HL-60 (cell line): ENCODE measurements around the gene TNRC6C.

Experiments used
- DNase-seq, 2 experiments: peaks; one replicate each; pipeline ENCODE4 v3.0.0-alpha.2; 2010 to 2020; ENCODE audit warnings: low read depth in 1 of 2, low spot score in 1 of 2
- H3K27ac ChIP-seq: fragments of 250-450 bp; sonication (Bioruptor Pico); replicated peaks from 2 replicates; pipeline ENCODE4 v1.5.1; 2020; ENCODE audit warnings: mild to moderate bottlenecking, moderate library complexity
- H3K27me3 ChIP-seq: fragments of 250-450 bp; sonication (Bioruptor Pico); 2 replicates; pipeline ENCODE4 v1.5.1; 2021; ENCODE audit warnings: mild to moderate bottlenecking, moderate library complexity; ENCODE audit not compliant: insufficient read depth, poor library complexity, severe bottlenecking
- H3K4me3 ChIP-seq: replicated peaks from 2 replicates; pipeline ENCODE4 v1.5.1; 2011; ENCODE audit warnings: mild to moderate bottlenecking, control low read depth, low read length; ENCODE audit not compliant: insufficient read depth
- CTCF ChIP-seq: IDR thresholded peaks from one replicate; pipeline ENCODE4 v1.5.1; 2011; ENCODE audit warnings: low read length, control low read depth, inconsistent platforms; ENCODE audit not compliant: insufficient read depth
- GABPA ChIP-seq: IDR thresholded peaks from 2 replicates; pipeline ENCODE4 v1.6.1; 2012; ENCODE audit warnings: low read depth
- POLR2AphosphoS5 ChIP-seq: IDR thresholded peaks from 2 replicates; pipeline ENCODE4 v1.6.1; 2012; ENCODE audit warnings: low read depth
- REST ChIP-seq: IDR thresholded peaks from 2 replicates; pipeline ENCODE4 v1.6.1; 2012; ENCODE audit warnings: low read depth; ENCODE audit not compliant: insufficient replicate concordance
- SPI1 ChIP-seq: IDR thresholded peaks from 2 replicates; pipeline ENCODE4 v1.6.1; 2012; ENCODE audit warnings: low read depth, mild to moderate bottlenecking, borderline replicate concordance

The TNRC6C gene

GRCh38 chr17:78089576-78090281, 131.2 kb downstream of the TNRC6C start:
- Histone ChIP-seq H3K27ac (no peak overlapping the region), H3K4me3 (no peak overlapping the region), H3K27me3 (no peaks in the 10 kb centered on the region)
- peak in 1 of 2 experiments; percentile 27 for DNase-seq
- TF ChIP-seq POLR2AphosphoS5 (no peak), SPI1 (peak; percentile 94), REST (no peak), CTCF (no peak), GABPA (no peak)

GRCh38 chr17:78092794-78093324, 134.4 kb downstream of the TNRC6C start:
- no peak overlapping the region for H3K27ac ChIP-seq
- TF ChIP-seq GABPA (no peak), POLR2AphosphoS5 (no peak), CTCF (no peak), REST (no peak), SPI1 (no peak)
- H3K27me3 ChIP-seq: no peaks in the 10 kb centered on the region
- DNase-seq: no peak
- no peak overlapping the region for H3K4me3 ChIP-seq

GRCh38 chr17:78095035-78095434, 136.5 kb downstream of the TNRC6C start:
- H3K27ac ChIP-seq: no peak overlapping the region
- H3K27me3 ChIP-seq: no peaks in the 10 kb centered on the region
- DNase-seq: no peak
- H3K4me3 ChIP-seq: no peak overlapping the region
- TF ChIP-seq GABPA: no peak
- no peak for TF ChIP-seq REST
- no peak for TF ChIP-seq SPI1
- no peak for TF ChIP-seq CTCF
- TF ChIP-seq POLR2AphosphoS5: no peak
